NB4 (cell line): Measurements from ENCODE around the gene KSR2.

ENCODE experiments used
- CTCF ChIP-seq: IDR thresholded peaks from one replicate; pipeline ENCODE4 v1.5.1; 2012; ENCODE audit warnings: low read depth, low read length
- MAX ChIP-seq: IDR thresholded peaks from 2 replicates; pipeline ENCODE4 v1.6.1; 2011; ENCODE audit warnings: low read depth, low read length
- POLR2A ChIP-seq: IDR thresholded peaks from 2 replicates; pipeline ENCODE4 v1.6.1; 2011; ENCODE audit warnings: mild to moderate bottlenecking; ENCODE audit not compliant: insufficient read length; ENCODE audit errors: extremely low read depth

DNA sequence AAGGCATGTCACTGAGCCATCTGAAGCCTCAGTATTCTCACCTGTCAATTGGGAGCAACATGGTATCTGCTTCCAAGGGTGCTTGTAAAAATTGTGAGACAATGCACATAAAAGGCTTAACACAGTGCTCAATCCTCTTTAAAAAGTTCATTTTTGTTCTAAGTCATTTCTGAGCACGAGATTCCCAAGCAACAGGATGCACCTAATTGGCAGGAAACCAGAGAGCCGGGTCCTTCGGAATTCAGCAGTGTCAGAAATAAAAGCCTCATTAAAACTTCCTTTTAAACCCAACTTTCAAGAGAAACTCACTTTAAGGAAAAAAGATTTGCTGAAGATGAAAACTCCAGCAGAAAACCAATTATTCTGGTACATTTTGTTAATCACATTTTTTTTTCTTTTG lies 494.9 kb downstream of the KSR2 start:
- TF ChIP-seq CTCF (no peak), POLR2A (no peak), MAX (no peak)
